ENCODE results near the gene PLCL2. TPM values are rescaled to one million over a fixed set of nuclear protein-coding genes. Genes with fewer than 3 reads are reported as not detected.

PLCL2 gene
- total RNA-seq, 1 donor from 2014 or later: 1.8 TPM

GRCh38 chr3:16923112-16923511 lies 38.4 kb downstream of the PLCL2 start:
- Mint-ChIP-seq H3K4me3 (ENCODE audit: unreplicated experiment) (no peak overlapping the region), H3K4me1 (ENCODE audit: unreplicated experiment) (peaks cover 2% of the 10 kb centered on the region), H3K36me3 (ENCODE audit: unreplicated experiment) (no peaks in the 10 kb centered on the region), H3K27ac (ENCODE audit: unreplicated experiment) (no peak overlapping the region), H3K9me3 (ENCODE audit: unreplicated experiment) (no peaks in the 10 kb centered on the region), H3K27me3 (ENCODE audit: unreplicated experiment) (peaks cover 3% of the 10 kb centered on the region)
- TF ChIP-seq, protein P1, sequence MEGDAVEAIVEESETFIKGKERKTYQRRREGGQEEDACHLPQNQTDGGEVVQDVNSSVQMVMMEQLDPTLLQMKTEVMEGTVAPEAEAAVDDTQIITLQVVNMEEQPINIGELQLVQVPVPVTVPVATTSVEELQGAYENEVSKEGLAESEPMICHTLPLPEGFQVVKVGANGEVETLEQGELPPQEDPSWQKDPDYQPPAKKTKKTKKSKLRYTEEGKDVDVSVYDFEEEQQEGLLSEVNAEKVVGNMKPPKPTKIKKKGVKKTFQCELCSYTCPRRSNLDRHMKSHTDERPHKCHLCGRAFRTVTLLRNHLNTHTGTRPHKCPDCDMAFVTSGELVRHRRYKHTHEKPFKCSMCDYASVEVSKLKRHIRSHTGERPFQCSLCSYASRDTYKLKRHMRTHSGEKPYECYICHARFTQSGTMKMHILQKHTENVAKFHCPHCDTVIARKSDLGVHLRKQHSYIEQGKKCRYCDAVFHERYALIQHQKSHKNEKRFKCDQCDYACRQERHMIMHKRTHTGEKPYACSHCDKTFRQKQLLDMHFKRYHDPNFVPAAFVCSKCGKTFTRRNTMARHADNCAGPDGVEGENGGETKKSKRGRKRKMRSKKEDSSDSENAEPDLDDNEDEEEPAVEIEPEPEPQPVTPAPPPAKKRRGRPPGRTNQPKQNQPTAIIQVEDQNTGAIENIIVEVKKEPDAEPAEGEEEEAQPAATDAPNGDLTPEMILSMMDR (IDR thresholded peaks at IDR 0.05): no peak
- no peak for DNase-seq (ENCODE audit: extremely low spot score, unreplicated experiment)

- TF ChIP-seq, protein P1 (IDR thresholded peaks at IDR 0.05): no peak
- Mint-ChIP-seq H3K27me3 (ENCODE audit: unreplicated experiment) (peaks cover 5% of the 10 kb centered on the region), H3K4me1 (ENCODE audit: unreplicated experiment) (no peaks in the 10 kb centered on the region), H3K9me3 (ENCODE audit: unreplicated experiment) (no peaks in the 10 kb centered on the region), H3K36me3 (ENCODE audit: unreplicated experiment) (no peaks in the 10 kb centered on the region), H3K4me3 (ENCODE audit: unreplicated experiment) (no peak overlapping the region), H3K27ac (ENCODE audit: unreplicated experiment) (no peak overlapping the region)
- DNase-seq (ENCODE audit: extremely low spot score, unreplicated experiment): no peak
These were observed 42.7 kb downstream of the PLCL2 start for GRCh38 chr3:16927485-16927884.

DNA sequence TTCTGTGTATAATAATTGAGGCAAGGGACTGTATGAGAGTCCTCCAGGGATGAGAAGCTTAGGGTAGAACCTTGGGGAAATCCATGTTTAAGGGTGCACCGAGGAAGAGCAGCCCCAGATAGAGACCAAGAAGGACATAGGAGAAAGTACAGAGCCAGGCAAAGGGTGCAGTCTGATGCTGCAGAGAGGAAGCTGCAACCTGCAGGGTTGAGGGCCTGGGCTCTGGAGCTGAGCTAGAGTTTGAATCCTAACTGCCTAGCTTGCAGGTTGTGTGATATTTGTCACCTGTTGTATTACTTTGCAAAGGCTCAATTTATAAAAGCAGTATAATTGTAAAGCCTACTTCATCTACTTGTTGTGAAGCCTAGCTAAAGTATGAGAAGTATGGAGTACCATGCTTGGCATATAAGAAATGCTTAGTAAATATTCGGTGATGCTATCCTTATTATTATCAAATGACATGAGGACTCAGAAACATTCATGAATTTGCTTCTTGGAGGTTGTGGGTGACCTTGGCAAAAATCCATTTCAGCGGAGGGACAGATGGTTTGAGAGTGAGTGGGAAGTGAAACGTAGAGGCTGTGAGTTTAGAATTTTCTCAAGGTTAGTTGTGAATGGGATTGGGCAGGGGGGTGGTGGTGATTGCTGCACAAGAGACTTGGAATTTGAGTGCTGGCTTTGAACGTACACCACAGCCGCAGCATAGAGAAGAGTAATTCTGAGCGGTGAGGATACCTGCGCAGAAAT lies 43.8 kb downstream of the PLCL2 start:
- no peak for DNase-seq (ENCODE audit: extremely low spot score, unreplicated experiment)
- no peaks in the 10 kb centered on the region for H3K36me3 Mint-ChIP-seq (ENCODE audit: unreplicated experiment)
- H3K9me3 Mint-ChIP-seq (ENCODE audit: unreplicated experiment): no peaks in the 10 kb centered on the region
- H3K4me3 Mint-ChIP-seq (ENCODE audit: unreplicated experiment): no peak overlapping the region
- no peaks in the 10 kb centered on the region for H3K4me1 Mint-ChIP-seq (ENCODE audit: unreplicated experiment)
- no peak overlapping the region for H3K27ac Mint-ChIP-seq (ENCODE audit: unreplicated experiment)
- TF ChIP-seq, protein P1 (IDR thresholded peaks at IDR 0.05): no peak
- H3K27me3 Mint-ChIP-seq (ENCODE audit: unreplicated experiment): peaks cover 2% of the 10 kb centered on the region

DNA sequence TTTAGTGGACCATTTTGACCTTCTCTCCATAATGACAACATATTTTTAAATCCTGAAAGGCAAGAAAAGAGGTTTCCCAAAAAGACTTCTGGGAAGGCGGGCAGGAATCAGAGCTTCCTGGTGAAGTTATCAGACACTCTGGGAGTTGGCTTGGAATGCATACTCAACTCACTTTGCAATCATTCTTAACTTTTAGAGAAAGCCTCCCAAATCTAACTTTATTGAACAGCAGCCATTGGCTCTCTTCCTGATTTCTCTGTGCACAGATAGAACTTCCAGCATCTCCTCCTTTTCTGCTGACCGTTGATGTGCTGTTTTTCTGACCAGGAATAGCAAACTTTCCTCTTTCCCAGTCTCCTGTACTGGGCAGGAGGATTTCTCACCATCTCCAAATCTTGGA lies 44.6 kb downstream of the PLCL2 start:
- Mint-ChIP-seq H3K27ac (ENCODE audit: unreplicated experiment) (no peak overlapping the region), H3K4me3 (ENCODE audit: unreplicated experiment) (no peak overlapping the region)
- TF ChIP-seq, protein P1 (IDR thresholded peaks at IDR 0.05): no peak

DNA sequence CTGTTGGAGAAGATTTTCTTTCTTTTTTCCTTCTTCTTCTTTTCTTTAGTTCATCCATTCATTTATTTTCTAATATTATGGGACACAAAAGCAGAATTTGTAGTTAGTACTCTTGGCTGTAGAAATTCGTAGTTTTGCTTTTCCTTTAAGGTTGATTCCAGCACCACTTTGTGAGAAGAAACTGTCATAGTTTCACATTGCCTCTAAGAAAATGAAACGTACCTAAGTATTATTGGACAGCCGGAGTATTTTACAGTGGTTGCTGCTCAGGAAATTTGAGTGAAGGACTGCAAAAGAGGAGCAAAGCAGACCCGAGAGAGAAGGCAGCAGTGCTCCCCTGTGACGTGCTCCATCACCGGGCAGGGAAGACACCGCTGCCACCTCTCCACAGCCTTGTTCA lies 48.1 kb downstream of the PLCL2 start:
- no peak for DNase-seq (ENCODE audit: extremely low spot score, unreplicated experiment)

More for the DNA sequence above, 44.6 kb downstream of the PLCL2 start:
- no peaks in the 10 kb centered on the region for H3K4me1 Mint-ChIP-seq (ENCODE audit: unreplicated experiment)
- peaks cover 2% of the 10 kb centered on the region for H3K27me3 Mint-ChIP-seq (ENCODE audit: unreplicated experiment)
- no peaks in the 10 kb centered on the region for H3K9me3 Mint-ChIP-seq (ENCODE audit: unreplicated experiment)
- no peaks in the 10 kb centered on the region for H3K36me3 Mint-ChIP-seq (ENCODE audit: unreplicated experiment)
- DNase-seq (ENCODE audit: extremely low spot score, unreplicated experiment): no peak

More for the DNA sequence above, 48.1 kb downstream of the PLCL2 start:
- TF ChIP-seq, protein P1 (IDR thresholded peaks at IDR 0.05): no peak
- no peak overlapping the region for H3K4me3 Mint-ChIP-seq (ENCODE audit: unreplicated experiment)
- no peak overlapping the region for H3K27ac Mint-ChIP-seq (ENCODE audit: unreplicated experiment)
- no peaks in the 10 kb centered on the region for H3K9me3 Mint-ChIP-seq (ENCODE audit: unreplicated experiment)
- no peaks in the 10 kb centered on the region for H3K36me3 Mint-ChIP-seq (ENCODE audit: unreplicated experiment)
- no peaks in the 10 kb centered on the region for H3K4me1 Mint-ChIP-seq (ENCODE audit: unreplicated experiment)
- H3K27me3 Mint-ChIP-seq (ENCODE audit: unreplicated experiment): peaks cover 5% of the 10 kb centered on the region

Data from osteocyte (in vitro differentiated cells).